IMR-90 (cell line): ENCODE measurements around the gene NTRK2. TPM values are rescaled to one million over a fixed set of nuclear protein-coding genes. Genes with fewer than 3 reads are reported as not detected.

Source experiments
- ATAC-seq: fragments of 200-7000 bp; cut with Tn5 transposase; 2 replicates; pipeline ENCODE4 v1.9.1; 2020; ENCODE audit warnings: low read depth, mild to moderate bottlenecking, moderate library complexity
- BruUV-seq: library from RNA; stranded (reverse); fragments of 400-500 nt; replicated peaks from 2 replicates; lab custom pipeline; 2021; lab: Mats Ljungman, UMichigan
- CTCF ChIA-PET: fragments of 300-600 bp; formaldehyde crosslinking; extraction: SDS; loops from one replicate; lab custom pipeline; 2021; ENCODE audit warnings: antibody characterized with exemption; lab: Yijun Ruan, JAX
- POLR2A ChIA-PET: fragments of 300-600 bp; sonication (Branson Sonifier 250); formaldehyde crosslinking; loops from one replicate; lab custom pipeline; 2022; ENCODE audit warnings: antibody characterized with exemption; ENCODE audit not compliant: unreplicated experiment; lab: Charles Lee
- DNase-seq: peaks from one replicate; pipeline ENCODE4 v3.0.0; 2013
- H2AFZ ChIP-seq: replicated peaks from 2 replicates; pipeline ENCODE3; 2013; ENCODE audit warnings: low read length, mild to moderate bottlenecking; ENCODE audit not compliant: poor library complexity
- H2AK5ac ChIP-seq: 2 replicates; pipeline ENCODE4 v1.6.1; 2013; ENCODE audit warnings: low read depth, low read length, inconsistent platforms
- H2AK9ac ChIP-seq: replicated peaks from 2 replicates; pipeline ENCODE3; 2013; ENCODE audit warnings: mild to moderate bottlenecking, low read depth, low read length, moderate library complexity; ENCODE audit not compliant: poor library complexity
- H2BK120ac ChIP-seq: 2 replicates; pipeline ENCODE4 v1.6.1; 2013; ENCODE audit warnings: low read depth, low read length, inconsistent platforms
- H2BK15ac ChIP-seq: 3 replicates; pipeline ENCODE4 v1.6.1; 2013; ENCODE audit warnings: low read depth, low read length, inconsistent platforms
- H2BK20ac ChIP-seq: 2 replicates; pipeline ENCODE4 v1.6.1; 2013; ENCODE audit warnings: low read depth, mild to moderate bottlenecking, inconsistent platforms, low read length, moderate library complexity
- H2BK5ac ChIP-seq: 2 replicates; pipeline ENCODE4 v1.6.1; 2013; ENCODE audit warnings: mild to moderate bottlenecking, low read depth, low read length, inconsistent platforms; ENCODE audit not compliant: poor library complexity, severe bottlenecking
- H3K14ac ChIP-seq: replicated peaks from 2 replicates; pipeline ENCODE4 v1.6.1; 2013; ENCODE audit warnings: low read depth, low read length, inconsistent platforms
- H3K18ac ChIP-seq: 2 replicates; pipeline ENCODE4 v1.6.1; 2013; ENCODE audit warnings: low read depth, low read length, control low read depth
- H3K23ac ChIP-seq: 2 replicates; pipeline ENCODE4 v1.6.1; 2013; ENCODE audit warnings: low read depth, low read length, inconsistent platforms
- H3K27ac ChIP-seq: 2 replicates; pipeline ENCODE4 v1.5.1; 2013; ENCODE audit warnings: mild to moderate bottlenecking, control low read depth, low read length; ENCODE audit not compliant: insufficient read depth
- H3K27me3 ChIP-seq: 2 replicates; pipeline ENCODE4 v1.6.1; 2013; ENCODE audit warnings: low read length; ENCODE audit not compliant: control insufficient read depth, insufficient read depth
- H3K36me3 ChIP-seq: 2 replicates; pipeline ENCODE4 v1.6.1; 2013; ENCODE audit warnings: low read length, mixed read lengths; ENCODE audit not compliant: control insufficient read depth, insufficient read depth
- H3K4ac ChIP-seq: 2 replicates; pipeline ENCODE4 v1.6.1; 2013; ENCODE audit warnings: low read depth, low read length, inconsistent platforms
- H3K4me1 ChIP-seq: 2 replicates; pipeline ENCODE4 v1.6.1; 2013; ENCODE audit warnings: low read length, mixed read lengths; ENCODE audit not compliant: control insufficient read depth, insufficient read depth
- H3K4me2 ChIP-seq: 2 replicates; pipeline ENCODE4 v1.6.1; 2013; ENCODE audit warnings: low read depth, mild to moderate bottlenecking, control low read depth, low read length, moderate library complexity
- H3K4me3 ChIP-seq: 2 replicates; pipeline ENCODE4 v1.5.1; 2013; ENCODE audit warnings: low read depth, mild to moderate bottlenecking, control low read depth, low read length, moderate library complexity; ENCODE audit not compliant: insufficient read depth
- H3K56ac ChIP-seq: 2 replicates; pipeline ENCODE4 v1.6.1; 2013; ENCODE audit warnings: low read length, inconsistent platforms; ENCODE audit not compliant: insufficient read depth; ENCODE audit errors: extremely low read depth
- H3K79me1 ChIP-seq, 2 experiments: 2 replicates each; pipeline ENCODE4 v1.6.1; 2013; ENCODE audit warnings: low read length in 2 of 2, inconsistent platforms in 1 of 2, low read depth in 1 of 2
- H3K9ac ChIP-seq: 2 replicates; pipeline ENCODE4 v1.6.1; 2013; ENCODE audit warnings: low read depth, low read length, control low read depth
- H3K9me1 ChIP-seq: 2 replicates; pipeline ENCODE4 v1.6.1; 2013; ENCODE audit warnings: low read length, inconsistent platforms; ENCODE audit not compliant: insufficient read depth
- H3K9me3 ChIP-seq: 2 replicates; pipeline ENCODE4 v1.6.1; 2013; ENCODE audit warnings: low read length; ENCODE audit not compliant: control insufficient read depth, insufficient read depth
- H4K20me1 ChIP-seq: 2 replicates; pipeline ENCODE4 v1.6.1; 2013; ENCODE audit warnings: low read length, inconsistent platforms; ENCODE audit not compliant: insufficient read depth
- H4K5ac ChIP-seq: 2 replicates; pipeline ENCODE4 v1.6.1; 2013; ENCODE audit warnings: mild to moderate bottlenecking, low read depth, low read length, control low read depth
- H4K8ac ChIP-seq, 2 experiments: 2 replicates each; pipeline ENCODE4 v1.6.1; 2013; ENCODE audit warnings: low read depth in 2 of 2, low read length in 2 of 2, control low read depth in 1 of 2, inconsistent platforms in 1 of 2
- H4K91ac ChIP-seq: 2 replicates; pipeline ENCODE4 v1.6.1; 2013; ENCODE audit warnings: low read depth, low read length, inconsistent platforms; ENCODE audit not compliant: insufficient read depth
- BHLHE40 ChIP-seq: fragments of 150-350 bp; IDR thresholded peaks from 2 replicates; pipeline ENCODE4 v1.6.1; 2016; ENCODE audit warnings: mild to moderate bottlenecking, low read depth, low read length
- CEBPB ChIP-seq: IDR thresholded peaks from 2 replicates; pipeline ENCODE4 v1.6.1; 2012; ENCODE audit warnings: low read depth, low read length, improper control_type of control experiment
- CHD1 ChIP-seq: IDR thresholded peaks from 2 replicates; pipeline ENCODE4 v1.6.1; 2012; ENCODE audit warnings: low read depth, low read length, improper control_type of control experiment
- NFE2L2 ChIP-seq: fragments of 150-350 bp; IDR thresholded peaks from 2 replicates; pipeline ENCODE4 v1.6.1; 2016; ENCODE audit warnings: low read depth, mild to moderate bottlenecking, low read length
- POLR2A ChIP-seq: IDR thresholded peaks from 2 replicates; pipeline ENCODE4 v1.6.1; 2012; ENCODE audit warnings: mild to moderate bottlenecking, low read depth, low read length
- RAD21 ChIP-seq: IDR thresholded peaks from 2 replicates; pipeline ENCODE4 v1.6.1; 2012; ENCODE audit warnings: low read length, improper control_type of control experiment
- RCOR1 ChIP-seq: IDR thresholded peaks from 2 replicates; pipeline ENCODE4 v1.6.1; 2012; ENCODE audit warnings: mild to moderate bottlenecking, low read length, improper control_type of control experiment; ENCODE audit not compliant: insufficient replicate concordance
- RFX5 ChIP-seq: IDR thresholded peaks from 2 replicates; pipeline ENCODE4 v1.8.0; 2012; ENCODE audit warnings: low read depth, mild to moderate bottlenecking, low read length, moderate library complexity
- WGBS, 2 experiments: methylation state at CpG; one replicate each; pipeline versions ENCODE4 v1.1.5 to v1.1.7; 2013; ENCODE audit warnings: missing lambda C conversion rate in 2 of 2; ENCODE audit not compliant: insufficient read length in 1 of 2; ENCODE audit errors: extremely low coverage in 2 of 2; 5-methylcytosine and 5-hydroxymethylcytosine counted together
- dilution Hi-C: fragments of 300-500 bp; cut with HindIII; formaldehyde crosslinking; loops from one replicate; pipeline ENCODE4 v1.14.3; 2018; ENCODE audit warnings: low sequenced_read_pairs; ENCODE audit not compliant: unreplicated experiment
- in situ Hi-C: fragments of 300-500 bp; cut with MboI; formaldehyde crosslinking; loops from 3 replicates; pipeline ENCODE4 v1.14.3; 2019; ENCODE audit warnings: low sequenced_read_pairs, inconsistent platforms, mixed read lengths
- intact Hi-C: fragments of 100-400 bp; cut with micrococcal nuclease; formaldehyde crosslinking; loops from 2 replicates; pipeline ENCODE4 v1.10.0; 2022
- polyA plus RNA-seq, 3 experiments: library from polyadenylated mRNA; depleted of rRNA; stranded (reverse); fragments of >200 nt; gene quantifications; 2 replicates each; pipeline ENCODE4 v1.2.3, GENCODE V29; 2012; ENCODE audit warnings: low replicate concordance in 1 of 3
- total RNA-seq: library from RNA; depleted of rRNA; stranded (reverse); fragments of >200 nt; gene quantifications from 2 replicates; pipeline ENCODE4 v1.2.3, GENCODE V29; 2012
- TF ChIP-seq, protein P1 (sequence below): conservative IDR thresholded peaks from 2 replicates; pipeline ENCODE4 v1.5.1; 2012; ENCODE audit warnings: mild to moderate bottlenecking, low read depth, low read length, improper control_type of control experiment

NTRK2 gene
- total and polyA plus RNA-seq, 2 of the 4 experiments (the other 2 are of a cell fraction), result under 0.01 to 0.02 TPM

DNA sequence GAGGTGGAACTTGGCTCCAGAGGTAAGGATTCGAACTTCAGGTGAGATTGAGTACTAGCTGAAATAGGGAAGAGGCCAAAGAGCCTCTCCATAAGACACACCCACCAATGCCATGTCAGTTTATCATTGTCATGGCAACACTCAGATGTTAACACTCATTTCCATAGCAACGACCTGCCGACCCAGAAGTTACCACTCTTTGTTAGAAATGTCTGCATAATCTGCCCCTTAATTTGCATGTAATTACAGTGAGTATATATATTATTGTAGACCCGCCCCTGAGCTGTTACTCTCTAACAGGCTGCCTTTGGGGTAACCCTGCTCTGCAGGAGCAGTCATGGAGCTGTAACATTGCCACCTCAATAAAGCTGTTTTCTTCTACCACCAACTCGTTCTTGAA is 10.2 kb upstream of the NTRK2 start:
- no CpG with 5 or more reads among the region's 5 CpGs for WGBS, 2 experiments

More for the DNA sequence above, 10.2 kb upstream of the NTRK2 start:
- H3K9ac ChIP-seq, result no peak overlapping the region
- H2BK20ac ChIP-seq, result no peak overlapping the region
- dilution Hi-C loops, result no loop called here
- POLR2A ChIA-PET, result no interaction called here
- H3K27me3 ChIP-seq, result no peaks in the 10 kb centered on the region
- DNase-seq, result no peak
- no peak overlapping the region for H2BK5ac ChIP-seq
- no peak overlapping the region for H4K91ac ChIP-seq
- H4K20me1 ChIP-seq, result no peaks in the 10 kb centered on the region
- no peak overlapping the region for H3K23ac ChIP-seq
- no peak overlapping the region for H3K27ac ChIP-seq
- H3K9me1 ChIP-seq, result no peaks in the 10 kb centered on the region
- no peak overlapping the region for H3K4me2 ChIP-seq
- BruUV-seq, result no TSS peak
- no peaks in the 10 kb centered on the region for H3K4me1 ChIP-seq
- H2BK15ac ChIP-seq, result no peak overlapping the region
- TF ChIP-seq NFE2L2, result no peak
- TF ChIP-seq, protein P1, sequence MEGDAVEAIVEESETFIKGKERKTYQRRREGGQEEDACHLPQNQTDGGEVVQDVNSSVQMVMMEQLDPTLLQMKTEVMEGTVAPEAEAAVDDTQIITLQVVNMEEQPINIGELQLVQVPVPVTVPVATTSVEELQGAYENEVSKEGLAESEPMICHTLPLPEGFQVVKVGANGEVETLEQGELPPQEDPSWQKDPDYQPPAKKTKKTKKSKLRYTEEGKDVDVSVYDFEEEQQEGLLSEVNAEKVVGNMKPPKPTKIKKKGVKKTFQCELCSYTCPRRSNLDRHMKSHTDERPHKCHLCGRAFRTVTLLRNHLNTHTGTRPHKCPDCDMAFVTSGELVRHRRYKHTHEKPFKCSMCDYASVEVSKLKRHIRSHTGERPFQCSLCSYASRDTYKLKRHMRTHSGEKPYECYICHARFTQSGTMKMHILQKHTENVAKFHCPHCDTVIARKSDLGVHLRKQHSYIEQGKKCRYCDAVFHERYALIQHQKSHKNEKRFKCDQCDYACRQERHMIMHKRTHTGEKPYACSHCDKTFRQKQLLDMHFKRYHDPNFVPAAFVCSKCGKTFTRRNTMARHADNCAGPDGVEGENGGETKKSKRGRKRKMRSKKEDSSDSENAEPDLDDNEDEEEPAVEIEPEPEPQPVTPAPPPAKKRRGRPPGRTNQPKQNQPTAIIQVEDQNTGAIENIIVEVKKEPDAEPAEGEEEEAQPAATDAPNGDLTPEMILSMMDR, result no peak
- TF ChIP-seq CEBPB, result no peak
- TF ChIP-seq CHD1, result no peak
- no peak for TF ChIP-seq POLR2A
- no peak for TF ChIP-seq RFX5
- no peak for TF ChIP-seq BHLHE40
- no peak for TF ChIP-seq RCOR1
- no peak for TF ChIP-seq RAD21
- no peak overlapping the region for H3K56ac ChIP-seq
- in situ Hi-C loops, result no loop called here
- CTCF ChIA-PET, result no interaction called here
- H3K79me1 ChIP-seq, result no peaks in the 10 kb centered on the region
- H3K18ac ChIP-seq, result no peak overlapping the region
- H2BK120ac ChIP-seq, result no peak overlapping the region
- H3K9me3 ChIP-seq, result peaks cover 4% of the 10 kb centered on the region; the same call in 1 of the 2 replicates
- H2AK5ac ChIP-seq, result no peak overlapping the region
- no peak overlapping the region for H2AFZ ChIP-seq
- intact Hi-C loops, result no loop called here
- H3K36me3 ChIP-seq, result no peaks in the 10 kb centered on the region
- H3K14ac ChIP-seq, result no peak overlapping the region
- no peak for ATAC-seq
- H3K4me3 ChIP-seq, result no peak overlapping the region
- H3K4ac ChIP-seq, result no peak overlapping the region
- H4K5ac ChIP-seq, result no peak overlapping the region
- no peak overlapping the region for H2AK9ac ChIP-seq
- no peak overlapping the region for H4K8ac ChIP-seq
